Smooth muscle cell (in vitro differentiated cells): ENCODE results near the gene UCKL1. TPM values are rescaled to one million over a fixed set of nuclear protein-coding genes. Genes with fewer than 3 reads are reported as not detected.
A peak's percentile ranks its signal among the peaks of the same experiment; 100 is the strongest.

Source experiments
- DNase-seq: peaks from one replicate; lab custom pipeline; 2025; ENCODE audit not compliant: unreplicated experiment; lab: John Stamatoyannopoulos, UW
- H2AFZ ChIP-seq: fragments of 200-600 bp; sonication (generic); 2 replicates; pipeline ENCODE4 v1.6.0; 2016; ENCODE audit warnings: antibody characterized with exemption, low read depth, mild to moderate bottlenecking
- H3F3A ChIP-seq: fragments of 200-600 bp; sonication (generic); 2 replicates; pipeline ENCODE4 v1.6.0; 2017; ENCODE audit warnings: antibody characterized with exemption, low read depth
- H3K27ac ChIP-seq: fragments of 200-600 bp; sonication (generic); 2 replicates; pipeline ENCODE4 v1.5.1; 2016; ENCODE audit warnings: low read depth, mild to moderate bottlenecking
- H3K27me3 ChIP-seq: fragments of 200-600 bp; sonication (generic); 2 replicates; pipeline ENCODE4 v1.6.1; 2016; ENCODE audit warnings: low read depth, mild to moderate bottlenecking
- H3K36me3 ChIP-seq: fragments of 200-600 bp; sonication (generic); 2 replicates; pipeline ENCODE4 v1.5.1; 2016; ENCODE audit warnings: low read depth
- H3K4me1 ChIP-seq: fragments of 200-600 bp; sonication (generic); 2 replicates; pipeline ENCODE4 v1.5.1; 2016; ENCODE audit warnings: low read depth
- H3K4me2 ChIP-seq: fragments of 200-600 bp; sonication (generic); 2 replicates; pipeline ENCODE4 v1.6.0; 2016; ENCODE audit warnings: mild to moderate bottlenecking
- H3K4me3 ChIP-seq: fragments of 200-600 bp; sonication (generic); 2 replicates; pipeline ENCODE4 v1.5.1; 2016; ENCODE audit warnings: mild to moderate bottlenecking
- H3K79me2 ChIP-seq: fragments of 200-600 bp; sonication (generic); 2 replicates; pipeline ENCODE4 v1.6.0; 2016; ENCODE audit warnings: low read depth, mild to moderate bottlenecking
- H3K9ac ChIP-seq: fragments of 200-600 bp; sonication (generic); 2 replicates; pipeline ENCODE4 v1.6.0; 2016; ENCODE audit warnings: low read depth
- H3K9me3 ChIP-seq: fragments of 200-600 bp; sonication (generic); replicated peaks from 2 replicates; pipeline ENCODE4 v1.5.1; 2016; ENCODE audit warnings: low read depth
- H4K20me1 ChIP-seq: fragments of 200-600 bp; sonication (generic); 2 replicates; pipeline ENCODE4 v1.6.0; 2016; ENCODE audit warnings: low read depth
- WGBS: methylation state at CpG from one replicate; pipeline ENCODE4 v1.1.7; 2016; ENCODE audit warnings: low lambda C conversion rate; 5-methylcytosine and 5-hydroxymethylcytosine counted together
- polyA plus RNA-seq: library from polyadenylated mRNA; unstranded; fragments of >200 nt; fragmentation: Nextera tagmentation; extraction: Ambion mirVana; gene quantifications from 2 replicates; pipeline ENCODE4 v1.2.1, GENCODE V29; 2016
- total RNA-seq: library from RNA; depleted of rRNA; stranded (reverse); fragments of >200 nt; gene quantifications from 2 replicates; pipeline ENCODE4 v1.2.3, GENCODE V29; 2014
- TF ChIP-seq, protein P1 (sequence below): fragments of 200-600 bp; sonication (generic); IDR thresholded peaks from 2 replicates; pipeline ENCODE4 v1.5.1; 2017; ENCODE audit warnings: borderline replicate concordance, mild to moderate bottlenecking, antibody characterized with exemption; ENCODE audit not compliant: insufficient read depth, poor library complexity, severe bottlenecking

Gene UCKL1
- total and polyA plus RNA-seq, 2 experiments from 2014 or later = 17.2 to 22.6 TPM

DNA sequence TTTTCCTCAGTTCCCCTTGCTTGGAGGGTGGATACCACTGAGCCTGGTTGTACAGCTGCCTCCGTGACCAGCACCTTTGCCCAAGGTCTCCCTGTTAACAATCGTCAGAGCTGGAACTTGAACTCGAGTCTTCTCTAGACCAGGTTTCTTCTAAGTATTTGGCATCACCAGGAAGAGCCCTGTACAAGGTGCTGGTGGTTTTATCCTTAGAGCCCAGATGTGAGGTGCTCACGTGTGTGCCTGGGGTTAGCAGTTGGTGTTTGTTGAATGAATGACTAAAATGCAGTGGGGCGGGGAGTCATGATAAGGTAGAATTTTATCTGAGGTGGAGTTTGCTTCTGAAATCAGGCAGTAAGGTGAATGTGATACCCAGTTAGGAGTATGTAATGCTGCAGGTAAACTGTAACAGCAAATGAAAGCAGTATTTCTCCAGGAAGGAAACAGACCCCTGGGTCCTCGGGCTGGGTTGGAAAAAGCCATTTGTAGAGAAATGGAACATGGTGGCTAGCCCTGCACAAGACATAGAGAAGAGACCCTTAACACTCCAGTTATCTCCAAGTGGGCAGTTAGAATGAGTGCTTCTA, 58.1 kb downstream of the UCKL1 start:
- H3K4me2 ChIP-seq = no peak overlapping the region
- H3K4me1 ChIP-seq = peaks cover 10% of the 10 kb centered on the region
- WGBS = 96% methylated on average over 6 of the region's 6 CpGs
- no peak overlapping the region for H3K9ac ChIP-seq
- no peak overlapping the region for H2AFZ ChIP-seq
- TF ChIP-seq, protein P1, sequence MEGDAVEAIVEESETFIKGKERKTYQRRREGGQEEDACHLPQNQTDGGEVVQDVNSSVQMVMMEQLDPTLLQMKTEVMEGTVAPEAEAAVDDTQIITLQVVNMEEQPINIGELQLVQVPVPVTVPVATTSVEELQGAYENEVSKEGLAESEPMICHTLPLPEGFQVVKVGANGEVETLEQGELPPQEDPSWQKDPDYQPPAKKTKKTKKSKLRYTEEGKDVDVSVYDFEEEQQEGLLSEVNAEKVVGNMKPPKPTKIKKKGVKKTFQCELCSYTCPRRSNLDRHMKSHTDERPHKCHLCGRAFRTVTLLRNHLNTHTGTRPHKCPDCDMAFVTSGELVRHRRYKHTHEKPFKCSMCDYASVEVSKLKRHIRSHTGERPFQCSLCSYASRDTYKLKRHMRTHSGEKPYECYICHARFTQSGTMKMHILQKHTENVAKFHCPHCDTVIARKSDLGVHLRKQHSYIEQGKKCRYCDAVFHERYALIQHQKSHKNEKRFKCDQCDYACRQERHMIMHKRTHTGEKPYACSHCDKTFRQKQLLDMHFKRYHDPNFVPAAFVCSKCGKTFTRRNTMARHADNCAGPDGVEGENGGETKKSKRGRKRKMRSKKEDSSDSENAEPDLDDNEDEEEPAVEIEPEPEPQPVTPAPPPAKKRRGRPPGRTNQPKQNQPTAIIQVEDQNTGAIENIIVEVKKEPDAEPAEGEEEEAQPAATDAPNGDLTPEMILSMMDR = no peak
- peaks cover 85% of the 10 kb centered on the region for H4K20me1 ChIP-seq
- H3F3A ChIP-seq = peaks cover 15% of the 10 kb centered on the region
- H3K79me2 ChIP-seq = peaks cover 77% of the 10 kb centered on the region
- H3K36me3 ChIP-seq = no peaks in the 10 kb centered on the region
- no peaks in the 10 kb centered on the region for H3K27me3 ChIP-seq
- no peaks in the 10 kb centered on the region for H3K9me3 ChIP-seq
- H3K4me3 ChIP-seq = no peak overlapping the region
- H3K27ac ChIP-seq = no peak overlapping the region
- no peak for DNase-seq

DNA sequence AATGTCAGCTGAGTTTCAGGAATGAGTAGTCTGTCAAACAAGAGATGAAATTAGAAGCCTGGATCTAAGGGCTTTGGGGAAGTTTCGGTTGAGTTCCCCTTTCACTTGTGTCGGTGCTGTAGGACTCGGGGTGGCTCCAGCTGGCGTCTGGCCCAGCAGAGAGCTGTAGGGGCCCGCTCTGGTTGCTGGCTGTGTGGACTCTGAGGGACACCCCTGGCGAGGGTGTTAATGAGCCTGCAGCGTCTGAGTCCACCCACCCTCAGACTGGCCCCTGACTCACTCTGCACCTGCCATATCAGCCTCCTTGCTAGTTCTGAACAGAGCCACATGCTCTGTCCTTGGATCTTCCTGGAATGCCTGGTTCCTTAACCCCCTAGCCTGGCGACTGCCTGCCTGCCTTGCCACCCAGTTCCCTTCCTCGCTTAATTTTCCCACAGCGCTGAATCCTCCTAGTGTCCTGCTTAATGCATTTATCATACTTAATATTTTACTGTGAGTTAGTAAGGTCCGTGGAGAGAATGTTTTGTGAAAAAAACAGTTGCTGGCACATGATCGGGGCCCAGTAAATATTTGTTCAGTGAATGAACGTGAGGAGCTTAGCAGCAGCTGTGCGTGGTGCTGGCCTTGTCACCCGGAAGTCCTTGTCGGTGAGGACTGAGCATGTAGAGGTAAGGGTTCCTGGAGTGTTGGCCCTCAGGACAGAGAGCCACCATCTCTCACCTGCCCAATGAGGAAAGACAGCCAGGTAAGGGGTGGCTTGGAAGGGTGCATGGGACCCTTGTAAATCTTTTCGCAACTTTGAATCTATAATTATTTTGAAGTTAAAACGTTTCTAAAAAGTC, 59.7 kb downstream of the UCKL1 start:
- TF ChIP-seq, protein P1 = no peak
- peak overlapping the region; percentile 45 for H3K9ac ChIP-seq
- peaks cover 31% of the 10 kb centered on the region for H3F3A ChIP-seq
- H2AFZ ChIP-seq = no peak overlapping the region
- H3K27ac ChIP-seq = peak overlapping the region; percentile 61
- no peaks in the 10 kb centered on the region for H3K36me3 ChIP-seq
- H3K4me1 ChIP-seq = peaks cover 10% of the 10 kb centered on the region
- peaks cover 75% of the 10 kb centered on the region for H4K20me1 ChIP-seq
- H3K9me3 ChIP-seq = no peaks in the 10 kb centered on the region
- H3K4me2 ChIP-seq = peak overlapping the region; percentile 90
- H3K4me3 ChIP-seq = peak overlapping the region; percentile 58
- no peak for DNase-seq
- peaks cover 61% of the 10 kb centered on the region for H3K79me2 ChIP-seq
- H3K27me3 ChIP-seq = no peaks in the 10 kb centered on the region
- WGBS = 51% methylated on average over 18 of the region's 18 CpGs

DNA sequence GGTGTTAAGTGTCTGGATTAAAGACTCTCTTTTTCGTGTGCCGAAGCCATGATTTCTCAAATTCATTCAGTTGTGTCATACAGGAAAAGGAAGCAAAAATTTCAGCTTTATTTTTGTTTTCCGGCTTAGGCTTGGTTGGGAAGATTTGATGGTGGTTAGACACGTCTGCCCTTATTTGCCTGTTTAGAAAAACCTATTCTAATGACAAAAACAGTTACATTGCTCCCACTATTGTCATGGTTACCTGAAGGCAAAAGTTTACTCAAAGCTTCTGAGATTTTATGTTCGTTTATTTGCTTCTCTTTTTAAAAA, 60.3 kb downstream of the UCKL1 start:
- Histone ChIP-seq H4K20me1 (peaks cover 75% of the 10 kb centered on the region), H3K27ac (peak overlapping the region; percentile 61), H3K9ac (peak overlapping the region; percentile 45), H3K4me2 (peak overlapping the region; percentile 90), H3K36me3 (no peaks in the 10 kb centered on the region), H3K27me3 (no peaks in the 10 kb centered on the region), H3K79me2 (peaks cover 55% of the 10 kb centered on the region), H2AFZ (no peak overlapping the region), H3K4me3 (peak overlapping the region; percentile 58), H3K9me3 (no peaks in the 10 kb centered on the region), H3F3A (peaks cover 32% of the 10 kb centered on the region), H3K4me1 (peaks cover 10% of the 10 kb centered on the region)
- no peak for DNase-seq
- 12% methylated on average over 5 of the region's 5 CpGs for WGBS
- TF ChIP-seq, protein P1 = no peak
